CD4-positive, alpha-beta T cell treated with Interleukin-17A for 1 hour (primary cell): Measurements from ENCODE around the gene LRATD1.
"Not testable (repeated sequence)": the region's sequence is repeated elsewhere in the genome, so short reads cannot be mapped to it uniquely, and the experiment has no call there.

Experiments
- DNase-seq: peaks from one replicate; pipeline ENCODE4 v3.0.0-alpha.2; 2020

Gene LRATD1

GRCh38 chr2:14632133-14632936 lies at the start of gene LRATD1:
LRATD1 (plus strand) TSS chr2:14632717; CDS start chr2:14633980, 1,263 bp downstream.
- DNase-seq: no peak

GRCh38 chr2:14583059-14583458 lies 49.5 kb upstream of the LRATD1 start:
- DNase-seq: no peak

GRCh38 chr2:14583802-14584201 lies 48.7 kb upstream of the LRATD1 start:
- DNase-seq: no peak

GRCh38 chr2:14587119-14587518 lies 45.4 kb upstream of the LRATD1 start:
- DNase-seq: no peak

- DNase-seq: no peak
Measured at GRCh38 chr2:14601156-14601770, 31.3 kb upstream of the LRATD1 start.

- no peak for DNase-seq
Measured at GRCh38 chr2:14602309-14602708, 30.2 kb upstream of the LRATD1 start.

- no peak for DNase-seq
Measured at GRCh38 chr2:14603676-14604075, 28.8 kb upstream of the LRATD1 start.

- DNase-seq: no peak
Measured at GRCh38 chr2:14608245-14608644, 24.3 kb upstream of the LRATD1 start.

- no peak for DNase-seq
Measured at GRCh38 chr2:14614017-14614416, 18.5 kb upstream of the LRATD1 start.

GRCh38 chr2:14615121-14615520 lies 17.4 kb upstream of the LRATD1 start:
- no peak for DNase-seq

GRCh38 chr2:14615760-14616159 lies 16.8 kb upstream of the LRATD1 start:
- no peak for DNase-seq

- DNase-seq: no peak
Measured at GRCh38 chr2:14616342-14616741, 16.2 kb upstream of the LRATD1 start.

- no peak for DNase-seq
Measured at GRCh38 chr2:14616950-14617349, 15.6 kb upstream of the LRATD1 start.

- DNase-seq: no peak
Measured at GRCh38 chr2:14619441-14619840, 13.1 kb upstream of the LRATD1 start.

- no peak for DNase-seq
Measured at GRCh38 chr2:14621114-14621513, 11.4 kb upstream of the LRATD1 start.

GRCh38 chr2:14621906-14622549 lies 10.5 kb upstream of the LRATD1 start:
- DNase-seq: no peak

GRCh38 chr2:14622550-14622939 lies 10.0 kb upstream of the LRATD1 start:
- not testable (repeated sequence) for DNase-seq

- no peak for DNase-seq
Measured at GRCh38 chr2:14623237-14623636, 9.3 kb upstream of the LRATD1 start.

- no peak for DNase-seq
Measured at GRCh38 chr2:14626873-14627272, 5.6 kb upstream of the LRATD1 start.

- no peak for DNase-seq
Measured at GRCh38 chr2:14628901-14629300, 3.6 kb upstream of the LRATD1 start.

- no peak for DNase-seq
Measured at GRCh38 chr2:14631406-14632040, 994 bp upstream of the LRATD1 start.

- no peak for DNase-seq
Measured at GRCh38 chr2:14633061-14633460, 544 bp downstream of the LRATD1 start.

- no peak for DNase-seq
Measured at GRCh38 chr2:14633461-14634181, 1.1 kb downstream of the LRATD1 start.
